ENCODE results near the gene HS3ST6. TPM values are rescaled to one million over a fixed set of nuclear protein-coding genes. Genes with fewer than 3 reads are reported as not detected.

Gene HS3ST6
- polyA plus RNA-seq, 1 of the 3 experiments (the other 2 are of a cell fraction): 0.03 TPM

DNA sequence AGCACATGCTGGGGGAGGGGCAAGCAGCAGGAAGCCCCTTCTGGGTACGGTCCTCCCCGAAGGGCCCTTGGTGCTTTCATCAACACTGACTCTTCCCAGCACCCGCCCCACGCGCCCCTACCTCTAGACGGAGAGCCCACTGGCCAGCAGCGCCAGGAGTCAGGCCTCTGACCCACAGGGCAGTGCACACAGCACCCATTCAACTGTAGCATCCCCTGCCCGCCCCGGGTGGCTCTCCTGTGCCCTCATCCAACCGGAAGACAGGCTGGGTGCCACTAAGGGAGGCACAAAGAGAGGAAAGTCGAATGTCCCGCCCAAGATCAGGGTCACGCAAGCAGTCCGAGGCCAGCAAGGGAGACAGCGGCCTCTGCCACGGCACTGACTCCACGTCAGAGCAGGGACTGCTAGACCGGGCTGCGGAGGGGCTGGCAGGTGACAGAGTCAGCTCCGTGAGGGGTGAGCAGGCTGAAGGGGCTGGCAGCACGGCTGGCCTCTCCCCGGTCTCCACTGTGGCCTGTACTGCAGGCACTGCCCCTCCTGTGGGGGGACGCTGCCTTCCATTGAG is 15.0 kb upstream of the HS3ST6 start:
- Histone ChIP-seq H3K4me3 (ENCODE audit: low read depth in 2 of 2, low read length in 1 of 2) (no peak overlapping the region), H3K9me3 (no peaks in the 10 kb centered on the region), H3K9ac (no peak overlapping the region), H3K27ac (ENCODE audit: low read depth in 2 of 2, low read length in 1 of 2) (peak overlapping the region in 1 of 2 experiments; percentile 54; a peak in 1 of 4 replicates), H2AFZ (ENCODE audit: low read depth) (no peak overlapping the region), H3K9me2 (no peaks in the 10 kb centered on the region), H3K4me2 (no peak overlapping the region), H3K27me3 (ENCODE audit: insufficient read depth) (no peaks in the 10 kb centered on the region), H3K36me3 (replicated peaks in 1 of 2; ENCODE audit: control insufficient read depth in 1 of 2, insufficient read depth in 2 of 2, low read length in 1 of 2) (peaks cover 0 to 1% of the 10 kb centered on the region in 2 experiments), H3F3A (replicated peaks; ENCODE audit: insufficient read depth) (no peaks in the 10 kb centered on the region), H4K20me1 (ENCODE audit: insufficient read depth) (no peaks in the 10 kb centered on the region), H3K4me1 (ENCODE audit: control insufficient read depth in 1 of 2, insufficient read depth in 2 of 2, low read depth in 1 of 2, low read length in 1 of 2) (peaks cover 0 to 17% of the 10 kb centered on the region in 2 experiments; a peak in 1 of 4 replicates), H3K79me2 (ENCODE audit: insufficient read depth) (no peaks in the 10 kb centered on the region)
- TF ChIP-seq MXI1 (IDR thresholded peaks at IDR 0.05; ENCODE audit: low read depth, low read length): no peak
- TF ChIP-seq NRF1 (IDR thresholded peaks at IDR 0.05; ENCODE audit: low read depth, low read length): no peak
- TF ChIP-seq, protein P1, sequence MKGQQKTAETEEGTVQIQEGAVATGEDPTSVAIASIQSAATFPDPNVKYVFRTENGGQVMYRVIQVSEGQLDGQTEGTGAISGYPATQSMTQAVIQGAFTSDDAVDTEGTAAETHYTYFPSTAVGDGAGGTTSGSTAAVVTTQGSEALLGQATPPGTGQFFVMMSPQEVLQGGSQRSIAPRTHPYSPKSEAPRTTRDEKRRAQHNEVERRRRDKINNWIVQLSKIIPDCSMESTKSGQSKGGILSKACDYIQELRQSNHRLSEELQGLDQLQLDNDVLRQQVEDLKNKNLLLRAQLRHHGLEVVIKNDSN (IDR thresholded peaks at IDR 0.05; ENCODE audit: borderline replicate concordance, low read depth): no peak
- TF ChIP-seq FOXJ3 (CRISPR knock-in tag; IDR thresholded peaks at IDR 0.05): no peak
- TF ChIP-seq RXRA (IDR thresholded peaks at IDR 0.05; ENCODE audit: borderline replicate concordance, low read depth): no peak
- no peak for TF ChIP-seq TCF12 (IDR thresholded peaks at IDR 0.05)
- TF ChIP-seq FOSL2 (IDR thresholded peaks at IDR 0.05; ENCODE audit: borderline replicate concordance, low read depth): no peak
- TF ChIP-seq FOXM1 (IDR thresholded peaks at IDR 0.05; ENCODE audit: low read depth): no peak
- TF ChIP-seq CHD2 (IDR thresholded peaks at IDR 0.05; ENCODE audit: low read length, partially characterized antibody): no peak
- TF ChIP-seq EZH2phosphoT487 (IDR thresholded peaks at IDR 0.05; ENCODE audit: borderline replicate concordance, low read depth): no peak
- TF ChIP-seq RAD21 (IDR thresholded peaks at IDR 0.05; ENCODE audit: low read length): no peak
- no peak for TF ChIP-seq EP300 (IDR thresholded peaks at IDR 0.05; ENCODE audit: borderline replicate concordance in 1 of 2, low read depth in 1 of 2, low read length in 1 of 2)
- TF ChIP-seq GATA2 (CRISPR knock-in tag; IDR thresholded peaks at IDR 0.05): no peak
- no peak for TF ChIP-seq TEAD4 (IDR thresholded peaks at IDR 0.05; ENCODE audit: borderline replicate concordance, insufficient read depth)
- TF ChIP-seq, protein P2, sequence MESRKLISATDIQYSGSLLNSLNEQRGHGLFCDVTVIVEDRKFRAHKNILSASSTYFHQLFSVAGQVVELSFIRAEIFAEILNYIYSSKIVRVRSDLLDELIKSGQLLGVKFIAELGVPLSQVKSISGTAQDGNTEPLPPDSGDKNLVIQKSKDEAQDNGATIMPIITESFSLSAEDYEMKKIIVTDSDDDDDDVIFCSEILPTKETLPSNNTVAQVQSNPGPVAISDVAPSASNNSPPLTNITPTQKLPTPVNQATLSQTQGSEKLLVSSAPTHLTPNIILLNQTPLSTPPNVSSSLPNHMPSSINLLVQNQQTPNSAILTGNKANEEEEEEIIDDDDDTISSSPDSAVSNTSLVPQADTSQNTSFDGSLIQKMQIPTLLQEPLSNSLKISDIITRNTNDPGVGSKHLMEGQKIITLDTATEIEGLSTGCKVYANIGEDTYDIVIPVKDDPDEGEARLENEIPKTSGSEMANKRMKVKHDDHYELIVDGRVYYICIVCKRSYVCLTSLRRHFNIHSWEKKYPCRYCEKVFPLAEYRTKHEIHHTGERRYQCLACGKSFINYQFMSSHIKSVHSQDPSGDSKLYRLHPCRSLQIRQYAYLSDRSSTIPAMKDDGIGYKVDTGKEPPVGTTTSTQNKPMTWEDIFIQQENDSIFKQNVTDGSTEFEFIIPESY (IDR thresholded peaks at IDR 0.05; ENCODE audit: borderline replicate concordance, low read depth): no peak
- TF ChIP-seq, protein P3, sequence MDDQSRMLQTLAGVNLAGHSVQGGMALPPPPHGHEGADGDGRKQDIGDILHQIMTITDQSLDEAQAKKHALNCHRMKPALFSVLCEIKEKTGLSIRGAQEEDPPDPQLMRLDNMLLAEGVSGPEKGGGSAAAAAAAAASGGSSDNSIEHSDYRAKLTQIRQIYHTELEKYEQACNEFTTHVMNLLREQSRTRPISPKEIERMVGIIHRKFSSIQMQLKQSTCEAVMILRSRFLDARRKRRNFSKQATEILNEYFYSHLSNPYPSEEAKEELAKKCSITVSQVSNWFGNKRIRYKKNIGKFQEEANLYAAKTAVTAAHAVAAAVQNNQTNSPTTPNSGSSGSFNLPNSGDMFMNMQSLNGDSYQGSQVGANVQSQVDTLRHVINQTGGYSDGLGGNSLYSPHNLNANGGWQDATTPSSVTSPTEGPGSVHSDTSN (IDR thresholded peaks at IDR 0.05): no peak
- no peak for TF ChIP-seq SMC3 (IDR thresholded peaks at IDR 0.05; ENCODE audit: low read depth, low read length)
- ChIA-PET CTCF (interaction anchor here (1.2 to 1.8 kb wide), 5 partner anchors 17 to 71 kb away, joined by 3 to 18 read pairs (median 5); no protein-coding TSS in a partner anchor), POLR2A (interaction anchor here (1.3 kb wide), 1 partner anchor 10 kb away, joined by 11 read pairs; the partner anchor contains the start of gene MSRB1)
- WGBS (ENCODE audit: low lambda C conversion rate): 87% methylated on average over 14 of the region's 23 CpGs
- peak; percentile 16 for DNase-seq

All from SK-N-SH (cell line).